ENCODE data around the gene TAS1R3.
"Not testable (repeated sequence)": the region's sequence is repeated elsewhere in the genome, so short reads cannot be mapped to it uniquely, and the experiment has no call there.

The TAS1R3 gene

GRCh38 chr1:1364266-1364665 is 33.2 kb downstream of the TAS1R3 start:
- Histone ChIP-seq H3K27me3 (ENCODE audit: control insufficient read depth, insufficient read depth, low read length) (no peaks in the 10 kb centered on the region), H3K27ac (no peak overlapping the region), H3K4me3 (ENCODE audit: low read depth, low read length) (no peak overlapping the region), H3K4me2 (ENCODE audit: low read length) (no peak overlapping the region), H3K4me1 (no peaks in the 10 kb centered on the region), H2AFZ (no peak overlapping the region), H3K9me3 (ENCODE audit: control insufficient read depth, low read length) (no peaks in the 10 kb centered on the region), H3K36me3 (ENCODE audit: control insufficient read depth, insufficient read depth, low read length) (no peaks in the 10 kb centered on the region), H3K79me2 (no peaks in the 10 kb centered on the region), H3K9ac (no peak overlapping the region)
- no peak for TF ChIP-seq CTCF (IDR thresholded peaks at IDR 0.05)

- H3K9me3 ChIP-seq (ENCODE audit: control insufficient read depth, low read length): no peaks in the 10 kb centered on the region
- H2AFZ ChIP-seq: no peak overlapping the region
- no peaks in the 10 kb centered on the region for H3K79me2 ChIP-seq
- no peak for TF ChIP-seq CTCF (IDR thresholded peaks at IDR 0.05)
- no peak overlapping the region for H3K9ac ChIP-seq
- H3K4me2 ChIP-seq (ENCODE audit: low read length): no peak overlapping the region
- no peaks in the 10 kb centered on the region for H3K27me3 ChIP-seq (ENCODE audit: control insufficient read depth, insufficient read depth, low read length)
- H3K27ac ChIP-seq: no peak overlapping the region
- no peaks in the 10 kb centered on the region for H3K4me1 ChIP-seq
- H3K4me3 ChIP-seq (ENCODE audit: low read depth, low read length): no peak overlapping the region
- H3K36me3 ChIP-seq (ENCODE audit: control insufficient read depth, insufficient read depth, low read length): no peaks in the 10 kb centered on the region
These were observed 35.0 kb downstream of the TAS1R3 start for GRCh38 chr1:1365875-1366698.

- no peak overlapping the region for H3K4me2 ChIP-seq (ENCODE audit: low read length)
- no peaks in the 10 kb centered on the region for H3K36me3 ChIP-seq (ENCODE audit: control insufficient read depth, insufficient read depth, low read length)
- TF ChIP-seq CTCF (IDR thresholded peaks at IDR 0.05): no peak
These were observed 35.6 kb downstream of the TAS1R3 start for GRCh38 chr1:1366699-1367066.

GRCh38 chr1:1367315-1367714 is 36.2 kb downstream of the TAS1R3 start:
- Histone ChIP-seq H3K9ac (no peak overlapping the region), H2AFZ (no peak overlapping the region), H3K4me3 (ENCODE audit: low read depth, low read length) (no peak overlapping the region), H3K27me3 (ENCODE audit: control insufficient read depth, insufficient read depth, low read length) (no peaks in the 10 kb centered on the region), H3K36me3 (ENCODE audit: control insufficient read depth, insufficient read depth, low read length) (no peaks in the 10 kb centered on the region), H3K4me1 (no peaks in the 10 kb centered on the region), H3K9me3 (ENCODE audit: control insufficient read depth, low read length) (no peaks in the 10 kb centered on the region), H3K4me2 (ENCODE audit: low read length) (no peak overlapping the region), H3K79me2 (no peaks in the 10 kb centered on the region), H3K27ac (no peak overlapping the region)
- TF ChIP-seq CTCF (IDR thresholded peaks at IDR 0.05): no peak

More at GRCh38 chr1:1366699-1367066, 35.6 kb downstream of the TAS1R3 start:
- no peak overlapping the region for H3K4me3 ChIP-seq (ENCODE audit: low read depth, low read length)
- no peak overlapping the region for H3K9ac ChIP-seq
- no peaks in the 10 kb centered on the region for H3K9me3 ChIP-seq (ENCODE audit: control insufficient read depth, low read length)
- no peaks in the 10 kb centered on the region for H3K27me3 ChIP-seq (ENCODE audit: control insufficient read depth, insufficient read depth, low read length)
- no peak overlapping the region for H3K27ac ChIP-seq
- no peaks in the 10 kb centered on the region for H3K4me1 ChIP-seq
- H3K79me2 ChIP-seq: no peaks in the 10 kb centered on the region
- H2AFZ ChIP-seq: no peak overlapping the region

- H3K4me1 ChIP-seq; H3K9me3 ChIP-seq (ENCODE audit: control insufficient read depth, low read length); H2AFZ ChIP-seq: not testable (repeated sequence)
These were observed 39.0 kb downstream of the TAS1R3 start for GRCh38 chr1:1370094-1370493.

More at GRCh38 chr1:1370094-1370493, 39.0 kb downstream of the TAS1R3 start:
- H3K27me3 ChIP-seq (ENCODE audit: control insufficient read depth, insufficient read depth, low read length); H3K9ac ChIP-seq; H3K4me3 ChIP-seq (ENCODE audit: low read depth, low read length); H3K4me2 ChIP-seq (ENCODE audit: low read length); H3K36me3 ChIP-seq (ENCODE audit: control insufficient read depth, insufficient read depth, low read length); H3K79me2 ChIP-seq; H3K27ac ChIP-seq: not testable (repeated sequence)

All from parathyroid adenoma (tissue), 2 donors.